Left renal pelvis (tissue), 4 donors: ENCODE data around the gene GTF3A. TPM values are rescaled to one million over a fixed set of nuclear protein-coding genes. Genes with fewer than 3 reads are reported as not detected.

Experiments
- DNase-seq, 4 donors: peaks; one replicate each; pipeline ENCODE4 v3.0.0-alpha.2; 2013; ENCODE audit warnings: low read depth in 4 of 4, low spot score in 3 of 4
- polyA plus RNA-seq, 4 donors: library from polyadenylated mRNA; unstranded; fragments of 120-200 nt; gene quantifications; one replicate each; pipeline ENCODE4 v1.2.1, GENCODE V29; 2013; ENCODE audit not compliant: insufficient read length in 4 of 4

Gene GTF3A
- polyA plus RNA-seq, 4 donors, result 79.0 to 94.7 (median 89.0) TPM

GRCh38 chr13:27404680-27405079 is 19.7 kb upstream of the GTF3A start:
- no peak for DNase-seq

- no peak for DNase-seq
Observed at GRCh38 chr13:27405546-27406134, 18.8 kb upstream of the GTF3A start.

GRCh38 chr13:27406178-27406939 is 18.1 kb upstream of the GTF3A start:
- no peak for DNase-seq

GRCh38 chr13:27408074-27408473 is 16.3 kb upstream of the GTF3A start:
- DNase-seq, result no peak

GRCh38 chr13:27409013-27409412 is 15.4 kb upstream of the GTF3A start:
- no peak for DNase-seq

- DNase-seq, result no peak
Observed at GRCh38 chr13:27411341-27411740, 13.1 kb upstream of the GTF3A start.

GRCh38 chr13:27415116-27415515 is 9.3 kb upstream of the GTF3A start:
- no peak for DNase-seq

GRCh38 chr13:27419328-27419727 is 5.1 kb upstream of the GTF3A start:
- DNase-seq, result no peak

- DNase-seq, result no peak
Observed at GRCh38 chr13:27421101-27421871, 3.1 kb upstream of the GTF3A start.

- no peak for DNase-seq
Observed at GRCh38 chr13:27423333-27423732, 1.1 kb upstream of the GTF3A start.

GRCh38 chr13:27425158-27425917 is 919 bp downstream of the GTF3A start:
- DNase-seq, result no peak

GRCh38 chr13:27425918-27426630 is 1.7 kb downstream of the GTF3A start:
- DNase-seq, result no peak

- no peak for DNase-seq
Observed at GRCh38 chr13:27427641-27428040, 3.2 kb downstream of the GTF3A start.

- no peak for DNase-seq
Observed at GRCh38 chr13:27428160-27428559, 3.7 kb downstream of the GTF3A start.

- no peak for DNase-seq
Observed at GRCh38 chr13:27432180-27432579, 7.8 kb downstream of the GTF3A start.

GRCh38 chr13:27432611-27433210 is 8.3 kb downstream of the GTF3A start:
- no peak for DNase-seq

GRCh38 chr13:27437126-27437525 is 12.7 kb downstream of the GTF3A start:
- DNase-seq, result no peak

GRCh38 chr13:27440408-27440807 is 16.0 kb downstream of the GTF3A start:
- DNase-seq, result no peak

- no peak for DNase-seq
Observed at GRCh38 chr13:27442071-27442647, 17.7 kb downstream of the GTF3A start.

- no peak for DNase-seq
Observed at GRCh38 chr13:27442797-27443196, 18.4 kb downstream of the GTF3A start.
